K562 (cell line): ENCODE data around the gene KSR2. TPM values are rescaled to one million over a fixed set of nuclear protein-coding genes. Genes with fewer than 3 reads are reported as not detected.

Experiments used
- ATF7 ChIP-seq: fragments of 450-650 bp; IDR thresholded peaks from 2 replicates; pipeline ENCODE4 v1.7.1; 2014; ENCODE audit warnings: mild to moderate bottlenecking, moderate library complexity
- BRD4 ChIP-seq: fragments of 200-600 bp; sonication (generic); IDR thresholded peaks from 2 replicates; pipeline ENCODE4 v1.6.1; 2017; ENCODE audit warnings: inconsistent platforms
- CREB1 ChIP-seq, 2 experiments: sonication (generic) in 1 of 2; formaldehyde crosslinking in 1 of 2; IDR thresholded peaks; 2 replicates each; pipeline versions ENCODE4 v1.6.1 to v1.8.0; 2012 to 2022; ENCODE audit warnings: inconsistent platforms in 1 of 2, mild to moderate bottlenecking in 1 of 2, missing genetic modification reagents in 1 of 2, moderate library complexity in 1 of 2
- ETV5 ChIP-seq: sonication (generic); formaldehyde crosslinking; IDR thresholded peaks from 2 replicates; pipeline ENCODE4 v1.4.0; 2020; ENCODE audit warnings: low read depth, mild to moderate bottlenecking, missing genetic modification reagents
- HNRNPH1 ChIP-seq: fragments of 200-400 bp; formaldehyde crosslinking; optimal IDR thresholded peaks from 2 replicates; pipeline ENCODE3; 2017; ENCODE audit warnings: low read depth, mild to moderate bottlenecking, low read length, moderate library complexity
- HNRNPL ChIP-seq: fragments of 200-400 bp; formaldehyde crosslinking; IDR thresholded peaks from 2 replicates; pipeline ENCODE4 v1.6.1; 2017; ENCODE audit warnings: low read depth, mild to moderate bottlenecking, low read length
- HOMEZ ChIP-seq: fragments of 250-450 bp; sonication (Bioruptor Pico); IDR thresholded peaks from 2 replicates; pipeline ENCODE4 v1.4.0; 2020; ENCODE audit warnings: mild to moderate bottlenecking, moderate library complexity
- MED1 ChIP-seq: sonication (generic); formaldehyde crosslinking; IDR thresholded peaks from 2 replicates; pipeline ENCODE4 v1.8.1; 2023; ENCODE audit warnings: missing genetic modification reagents, borderline replicate concordance
- RREB1 ChIP-seq: fragments of 250-450 bp; sonication (Bioruptor Pico); IDR thresholded peaks from 2 replicates; pipeline ENCODE4 v1.4.0; 2020
- SP2 ChIP-seq: IDR thresholded peaks from 2 replicates; pipeline ENCODE4 v1.6.1; 2011; ENCODE audit warnings: mild to moderate bottlenecking, low read depth, low read length, moderate library complexity; ENCODE audit not compliant: poor library complexity, severe bottlenecking; ENCODE audit errors: extremely low read depth
- ZC3H11A ChIP-seq: IDR thresholded peaks from 2 replicates; pipeline ENCODE4 v1.6.1; 2012; ENCODE audit warnings: low read depth, low read length, improper control_type of control experiment
- polyA plus RNA-seq, 8 experiments: library from polyadenylated mRNA; depleted of rRNA in 4 of 8; stranded (reverse) in 5 of 8; unstranded in 3 of 8; fragments of >200 nt; fragmentation: Nextera tagmentation in 2 of 8; fragmentation: Illumina TruSeq in 1 of 8; extraction: Ambion mirVana in 2 of 8; extraction: Trizol in 1 of 8; gene quantifications; 2 replicates each; pipeline versions ENCODE4 v1.2.1 to v1.2.3, GENCODE V29; 2011 to 2014; ENCODE audit warnings: inconsistent platforms in 1 of 8, missing spikeins in 1 of 8
- total RNA-seq, 7 experiments: library from RNA; depleted of rRNA in 6 of 7; stranded (reverse); fragments of >200 nt in 6 of 7; fragmentation: Illumina TruSeq in 2 of 7; extraction: Trizol in 2 of 7; gene quantifications; 2 replicates each; pipeline versions ENCODE4 v1.2.1 to v1.2.3, GENCODE V29; 2011 to 2021; ENCODE audit warnings: low replicate concordance in 1 of 7
- TF ChIP-seq, protein P1 (sequence below): sonication (generic); formaldehyde crosslinking; IDR thresholded peaks from 2 replicates; pipeline ENCODE4 v1.8.0; 2022; ENCODE audit warnings: mild to moderate bottlenecking, missing genetic modification reagents, borderline replicate concordance
- TF ChIP-seq, protein P2 (sequence below), 3 experiments: fragments of 200-800 bp in 1 of 3; sonication (Bioruptor generic) in 1 of 3; sonication (generic) in 1 of 3; formaldehyde crosslinking in 1 of 3; IDR thresholded peaks; 2 replicates each; pipeline versions ENCODE4 v1.6.1 to v1.8.0; 2016 to 2022; ENCODE audit warnings: mild to moderate bottlenecking in 2 of 3, missing compliant biosample characterization in 2 of 3, missing genetic modification characterization in 2 of 3, missing genetic modification reagents in 1 of 3

Gene KSR2
- total and polyA plus RNA-seq, 9 of the 15 experiments (the other 6 are each of a cell fraction or from before 2014, with no cell fraction given) = not detected

GRCh38 chr12:118016424-118017264 lies 47.9 kb upstream of the KSR2 start, which contains the start of gene RFC5 (continued):
- TF ChIP-seq RREB1 (no peak), BRD4 (peak; percentile 51; the same call in 1 of the 2 replicates), HNRNPL (peak; percentile 58; the same call in 1 of the 2 replicates), ATF7 (peak; percentile 33; the same call in 1 of the 2 replicates), MED1 (CRISPR knock-in tag) (no peak), ZC3H11A (no peak), SP2 (no peak), ETV5 (peak; percentile 47), HOMEZ (CRISPR knock-in tag) (no peak), CREB1 (IDR thresholded peaks at IDR 0.05) (peak; percentile 83), CREB1 (CRISPR knock-in tag; IDR thresholded peaks at IDR 0.05) (peak; percentile 76; the same call in 1 of the 2 replicates), HNRNPH1 (no peak)
- TF ChIP-seq, protein P1, sequence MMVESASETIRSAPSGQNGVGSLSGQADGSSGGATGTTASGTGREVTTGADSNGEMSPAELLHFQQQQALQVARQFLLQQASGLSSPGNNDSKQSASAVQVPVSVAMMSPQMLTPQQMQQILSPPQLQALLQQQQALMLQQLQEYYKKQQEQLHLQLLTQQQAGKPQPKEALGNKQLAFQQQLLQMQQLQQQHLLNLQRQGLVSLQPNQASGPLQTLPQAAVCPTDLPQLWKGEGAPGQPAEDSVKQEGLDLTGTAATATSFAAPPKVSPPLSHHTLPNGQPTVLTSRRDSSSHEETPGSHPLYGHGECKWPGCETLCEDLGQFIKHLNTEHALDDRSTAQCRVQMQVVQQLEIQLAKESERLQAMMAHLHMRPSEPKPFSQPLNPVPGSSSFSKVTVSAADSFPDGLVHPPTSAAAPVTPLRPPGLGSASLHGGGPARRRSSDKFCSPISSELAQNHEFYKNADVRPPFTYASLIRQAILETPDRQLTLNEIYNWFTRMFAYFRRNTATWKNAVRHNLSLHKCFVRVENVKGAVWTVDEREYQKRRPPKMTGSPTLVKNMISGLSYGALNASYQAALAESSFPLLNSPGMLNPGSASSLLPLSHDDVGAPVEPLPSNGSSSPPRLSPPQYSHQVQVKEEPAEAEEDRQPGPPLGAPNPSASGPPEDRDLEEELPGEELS (CRISPR knock-in tag) = peak; percentile 49; the same call in 1 of the 2 replicates
- TF ChIP-seq, protein P2, sequence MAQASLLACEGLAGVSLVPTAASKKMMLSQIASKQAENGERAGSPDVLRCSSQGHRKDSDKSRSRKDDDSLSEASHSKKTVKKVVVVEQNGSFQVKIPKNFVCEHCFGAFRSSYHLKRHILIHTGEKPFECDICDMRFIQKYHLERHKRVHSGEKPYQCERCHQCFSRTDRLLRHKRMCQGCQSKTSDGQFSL (CRISPR knock-in tag; IDR thresholded peaks at IDR 0.05) = 0 out of 2 replicates have a peak, but pooled peaks have one; percentile 68
- TF ChIP-seq, protein P2 (tag; IDR thresholded peaks at IDR 0.05) = no peak
